RKO (cell line): ENCODE measurements around the gene HOXD9.

Experiments used
- DNase-seq: peaks from one replicate; pipeline ENCODE4 v3.0.0-alpha.2; 2016; ENCODE audit warnings: low spot score

HOXD9 gene

GRCh38 chr2:176110415-176111308 lies 11.9 kb upstream of the HOXD9 start:
- DNase-seq: no peak

GRCh38 chr2:176111309-176111663 lies 11.2 kb upstream of the HOXD9 start:
- DNase-seq: peak; percentile 52

- DNase-seq: no peak
Measured at GRCh38 chr2:176111846-176112374, 10.6 kb upstream of the HOXD9 start.

GRCh38 chr2:176112375-176113302 lies 9.9 kb upstream of the HOXD9 start:
- no peak for DNase-seq

GRCh38 chr2:176114120-176114929 lies 8.2 kb upstream of the HOXD9 start:
- DNase-seq: no peak

- DNase-seq: no peak
Measured at GRCh38 chr2:176114930-176115625, 7.4 kb upstream of the HOXD9 start.

- no peak for DNase-seq
Measured at GRCh38 chr2:176115883-176116813, 6.4 kb upstream of the HOXD9 start, which contains the start of gene HOXD10. Gene HOXD10 (plus strand): TSS chr2:176116778. CDS start chr2:176116834, 56 bp downstream.

GRCh38 chr2:176117162-176117822 lies 5.2 kb upstream of the HOXD9 start:
- DNase-seq: no peak

GRCh38 chr2:176117823-176118371 lies 4.6 kb upstream of the HOXD9 start:
- no peak for DNase-seq

- peak; percentile 77 for DNase-seq
Measured at GRCh38 chr2:176118601-176119339, 3.7 kb upstream of the HOXD9 start.

GRCh38 chr2:176120364-176121189 lies 1.9 kb upstream of the HOXD9 start:
- DNase-seq: no peak

- DNase-seq: no peak
Measured at GRCh38 chr2:176121190-176122051, 1.1 kb upstream of the HOXD9 start.

GRCh38 chr2:176122052-176122682 lies 352 bp upstream of the HOXD9 start:
- DNase-seq: no peak

- DNase-seq: peak; percentile 10
Measured at GRCh38 chr2:176123411-176124109, 1.0 kb downstream of the HOXD9 start.
